CD14-positive monocyte (primary cell): ENCODE measurements around the gene ESRRG. TPM values are rescaled to one million over a fixed set of nuclear protein-coding genes. Genes with fewer than 3 reads are reported as not detected.

Experiments
- DNase-seq, 3 donors: peaks; one replicate each; pipeline ENCODE4 v3.0.0-alpha.2; 2011 to 2022
- H2AFZ ChIP-seq: 2 replicates; pipeline ENCODE4 v1.6.0; 2012; ENCODE audit warnings: mild to moderate bottlenecking, low read depth, low read length, inconsistent platforms; ENCODE audit not compliant: insufficient read depth, poor library complexity, severe bottlenecking
- H3K27ac ChIP-seq, 2 donors: 1 replicate in 1 of 2; 2 replicates in 1 of 2; pipeline ENCODE4 v1.5.1; 2012 to 2013; ENCODE audit warnings: low read length in 2 of 2, control low read depth in 1 of 2, inconsistent platforms in 1 of 2, low read depth in 1 of 2, mild to moderate bottlenecking in 1 of 2
- H3K27me3 ChIP-seq, 2 donors: one replicate each; pipeline versions ENCODE4 v1.6.0 to v1.6.1; 2011 to 2013; ENCODE audit warnings: low read length in 2 of 2; ENCODE audit not compliant: control insufficient read depth in 2 of 2, insufficient read depth in 2 of 2
- H3K36me3 ChIP-seq, 2 donors: replicated peaks in 1 of 2; 1 replicate in 1 of 2; 2 replicates in 1 of 2; pipeline versions ENCODE4 v1.5.1 to v1.6.1; 2012 to 2013; ENCODE audit warnings: low read length in 2 of 2, control low read depth in 1 of 2, inconsistent platforms in 1 of 2, mild to moderate bottlenecking in 1 of 2; ENCODE audit not compliant: insufficient read depth in 2 of 2, control insufficient read depth in 1 of 2
- H3K4me1 ChIP-seq, 2 donors: 1 replicate in 1 of 2; 2 replicates in 1 of 2; pipeline versions ENCODE4 v1.5.1 to v1.6.1; 2012 to 2013; ENCODE audit warnings: low read length in 2 of 2, control low read depth in 1 of 2, inconsistent platforms in 1 of 2, mild to moderate bottlenecking in 1 of 2, moderate library complexity in 1 of 2; ENCODE audit not compliant: insufficient read depth in 2 of 2, control insufficient read depth in 1 of 2
- H3K4me2 ChIP-seq: replicated peaks from 2 replicates; pipeline ENCODE3; 2012; ENCODE audit warnings: low read length, moderate library complexity, mild to moderate bottlenecking; ENCODE audit not compliant: poor library complexity, severe bottlenecking; ENCODE audit errors: extremely low read depth
- H3K4me3 ChIP-seq, 3 experiments: fragments of 200-600 bp in 1 of 3; sonication (generic) in 1 of 3; replicated peaks in 1 of 3; 1 replicate in 2 of 3; 2 replicates in 1 of 3; pipeline ENCODE4 v1.5.1; 2011 to 2013; ENCODE audit warnings: low read length in 3 of 3, mild to moderate bottlenecking in 3 of 3, control low read depth in 2 of 3, low read depth in 2 of 3, inconsistent platforms in 1 of 3, moderate library complexity in 1 of 3
- H3K79me2 ChIP-seq: 2 replicates; pipeline ENCODE4 v1.6.0; 2012; ENCODE audit warnings: mild to moderate bottlenecking, control low read depth, inconsistent platforms, low read length, moderate library complexity; ENCODE audit not compliant: insufficient read depth
- H3K9ac ChIP-seq: 2 replicates; pipeline ENCODE4 v1.6.0; 2017; ENCODE audit warnings: low read length, mild to moderate bottlenecking; ENCODE audit not compliant: insufficient read depth, poor library complexity, severe bottlenecking
- H3K9me3 ChIP-seq, 2 donors: replicated peaks in 1 of 2; 1 replicate in 1 of 2; 2 replicates in 1 of 2; pipeline versions ENCODE4 v1.5.1 to v1.6.1; 2012 to 2013; ENCODE audit warnings: low read length in 2 of 2, control low read depth in 1 of 2; ENCODE audit not compliant: control insufficient read depth in 1 of 2, insufficient read depth in 1 of 2
- H4K20me1 ChIP-seq: 2 replicates; pipeline ENCODE4 v1.6.0; 2012; ENCODE audit warnings: mild to moderate bottlenecking, low read length, control low read depth, moderate library complexity; ENCODE audit not compliant: insufficient read depth
- H3K27ac Mint-ChIP-seq, 7 donors: one replicate each; pipeline ENCODE4 v1.8.0; 2020; ENCODE audit warnings: mild to moderate bottlenecking in 7 of 7, mixed read lengths in 7 of 7, moderate library complexity in 6 of 7, inconsistent platforms in 2 of 7
- H3K27me3 Mint-ChIP-seq, 3 donors: one replicate each; pipeline ENCODE4 v1.8.0; 2021 to 2022; ENCODE audit warnings: low read depth in 3 of 3, mild to moderate bottlenecking in 3 of 3, mixed read lengths in 3 of 3, moderate library complexity in 3 of 3, inconsistent platforms in 1 of 3
- H3K36me3 Mint-ChIP-seq, 2 donors: one replicate each; pipeline ENCODE4 v1.8.0; 2020; ENCODE audit warnings: mixed read lengths in 2 of 2, inconsistent platforms in 1 of 2, mild to moderate bottlenecking in 1 of 2
- H3K4me1 Mint-ChIP-seq: one replicate; pipeline ENCODE4 v1.8.0; 2020; ENCODE audit warnings: mild to moderate bottlenecking, mixed read lengths
- H3K4me3 Mint-ChIP-seq, 2 donors: one replicate each; pipeline ENCODE4 v1.8.0; 2020; ENCODE audit warnings: mild to moderate bottlenecking in 2 of 2, mixed read lengths in 2 of 2, moderate library complexity in 1 of 2
- H3K9me3 Mint-ChIP-seq, 7 donors: one replicate each; pipeline ENCODE4 v1.8.0; 2020 to 2022; ENCODE audit warnings: mixed read lengths in 7 of 7, mild to moderate bottlenecking in 6 of 7, moderate library complexity in 6 of 7, inconsistent platforms in 2 of 7
- CTCF ChIP-seq: fragments of 200-600 bp; IDR thresholded peaks from one replicate; pipeline ENCODE4 v1.8.0; 2022; ENCODE audit warnings: antibody characterized with exemption, mild to moderate bottlenecking
- WGBS: methylation state at CpG from one replicate; pipeline ENCODE4 v1.1.5; 2013; ENCODE audit warnings: missing lambda C conversion rate; ENCODE audit not compliant: insufficient coverage; 5-methylcytosine and 5-hydroxymethylcytosine counted together
- intact Hi-C, 2 donors: fragments of 100-400 bp; cut with micrococcal nuclease; formaldehyde crosslinking; loops; one replicate each; pipeline versions ENCODE4 v1.15.0 to v1.15.1; 2023
- polyA plus RNA-seq, 3 donors: library from polyadenylated mRNA; depleted of rRNA in 1 of 3; unstranded in 2 of 3; stranded (reverse) in 1 of 3; fragments of 300-500 nt in 2 of 3; fragments of >200 nt in 1 of 3; fragmentation: Illumina TruSeq in 2 of 3; gene quantifications; 1 replicate in 2 of 3; 2 replicates in 1 of 3; pipeline ENCODE4 v1.2.3, GENCODE V29; 2012 to 2021

The ESRRG gene
- polyA plus RNA-seq, 3 donors, result not detected

DNA sequence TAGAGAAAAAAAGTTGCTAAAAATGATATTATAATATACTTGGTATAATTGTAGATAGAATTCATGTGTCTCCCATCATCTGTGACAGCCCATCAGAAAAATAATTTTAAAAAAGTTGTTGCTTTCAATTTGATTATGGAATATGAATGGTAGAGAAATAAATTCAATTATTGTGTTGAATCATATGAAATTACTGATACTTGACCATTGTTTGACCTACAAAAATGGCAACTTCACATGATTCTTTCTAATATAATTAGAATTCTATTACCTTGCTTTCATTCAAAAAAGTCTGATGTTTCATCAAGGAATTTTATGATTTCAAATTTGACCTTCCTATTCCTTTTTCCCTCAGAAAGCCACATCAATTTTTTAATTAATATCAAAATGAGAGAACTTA is 11.5 kb downstream of the ESRRG start:
- no peak overlapping the region for H3K27ac ChIP-seq
- no peak overlapping the region for H3K4me2 ChIP-seq
- H2AFZ ChIP-seq, result no peak overlapping the region
- no peaks in the 10 kb centered on the region for H3K79me2 ChIP-seq
- Mint-ChIP-seq H3K36me3 (no peaks in the 10 kb centered on the region), H3K4me3 (no peak overlapping the region), H3K27ac (no peak overlapping the region), H3K9me3 (peaks cover 0 to 2% (median 0%) of the 10 kb centered on the region in 7 donors), H3K27me3 (no peaks in the 10 kb centered on the region), H3K4me1 (no peaks in the 10 kb centered on the region)
- H4K20me1 ChIP-seq, result no peaks in the 10 kb centered on the region
- intact Hi-C loops, result no loop called here
- no peaks in the 10 kb centered on the region for H3K36me3 ChIP-seq
- no peak overlapping the region for H3K9ac ChIP-seq
- H3K27me3 ChIP-seq, result no peaks in the 10 kb centered on the region
- H3K4me3 ChIP-seq, result no peak overlapping the region
- H3K4me1 ChIP-seq, result no peaks in the 10 kb centered on the region
- H3K9me3 ChIP-seq, result no peaks in the 10 kb centered on the region
- DNase-seq, result no peak
- no peak for TF ChIP-seq CTCF

DNA sequence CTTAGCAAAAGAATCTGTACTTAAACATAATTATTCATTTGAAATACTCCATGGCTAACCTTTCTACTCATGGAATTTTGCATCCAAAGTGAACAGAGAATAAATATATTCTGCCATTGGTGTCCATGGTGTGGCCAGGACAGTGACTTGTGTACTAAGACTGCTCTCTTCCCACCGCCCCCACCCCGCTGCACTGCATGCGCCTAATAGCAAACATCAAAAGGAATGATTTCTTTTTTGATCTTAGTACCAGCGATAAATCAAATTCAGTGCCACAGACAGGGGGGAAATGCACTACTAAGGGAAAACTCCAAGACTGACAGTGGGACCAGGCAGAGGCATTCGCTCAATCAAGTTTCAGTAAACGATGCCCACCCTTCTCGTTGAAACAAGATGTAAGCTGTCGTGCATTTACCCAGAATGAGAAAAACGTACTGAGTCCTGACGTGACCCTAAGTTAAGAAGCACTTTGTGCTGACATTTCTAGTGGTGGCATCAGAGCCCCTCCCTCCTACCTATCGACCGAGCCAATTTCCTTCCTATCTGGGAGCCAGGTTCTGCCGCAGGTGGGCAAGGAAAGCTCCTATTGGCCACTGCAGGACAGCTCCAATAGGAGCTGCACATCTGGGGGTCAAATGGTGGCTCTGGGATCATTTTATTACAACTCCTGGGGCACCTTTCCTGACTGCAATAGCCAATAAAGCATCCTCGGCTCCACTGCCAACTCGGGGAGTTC is 12.5 kb downstream of the ESRRG start:
- Histone ChIP-seq H3K4me2 (no peak overlapping the region), H3K9ac (no peak overlapping the region), H3K4me1 (no peaks in the 10 kb centered on the region), H3K27ac (no peak overlapping the region), H3K9me3 (no peaks in the 10 kb centered on the region), H2AFZ (no peak overlapping the region), H4K20me1 (no peaks in the 10 kb centered on the region), H3K4me3 (no peak overlapping the region), H3K36me3 (no peaks in the 10 kb centered on the region), H3K79me2 (no peaks in the 10 kb centered on the region), H3K27me3 (no peaks in the 10 kb centered on the region)
- TF ChIP-seq CTCF, result no peak
- Mint-ChIP-seq H3K4me3 (no peak overlapping the region), H3K27ac (no peak overlapping the region), H3K9me3 (peaks cover 0 to 2% (median 0%) of the 10 kb centered on the region in 7 donors), H3K4me1 (no peaks in the 10 kb centered on the region), H3K36me3 (no peaks in the 10 kb centered on the region), H3K27me3 (no peaks in the 10 kb centered on the region)
- intact Hi-C loops, result no loop called here
- WGBS, result 84% methylated on average over 14 of the region's 15 CpGs
- no peak for DNase-seq
